Pons (tissue), 1 donor: ENCODE results near the gene TMC3.
"Not testable (repeated sequence)": the region's sequence is repeated elsewhere in the genome, so short reads cannot be mapped to it uniquely, and the experiment has no call there.

Experiments used
- DNase-seq: peaks from one replicate; pipeline ENCODE4 v3.0.0-alpha.2; 2016; ENCODE audit warnings: low spot score

The TMC3 gene

GRCh38 chr15:81384891-81385720 is 11.1 kb upstream of the TMC3 start:
- DNase-seq: no peak

GRCh38 chr15:81381720-81382119 is 7.7 kb upstream of the TMC3 start:
- no peak for DNase-seq

GRCh38 chr15:81380668-81381067 is 6.7 kb upstream of the TMC3 start:
- no peak for DNase-seq

GRCh38 chr15:81380203-81380602 is 6.2 kb upstream of the TMC3 start:
- no peak for DNase-seq

GRCh38 chr15:81379269-81379668 is 5.3 kb upstream of the TMC3 start:
- no peak for DNase-seq

- no peak for DNase-seq
These were observed 4.4 kb upstream of the TMC3 start for GRCh38 chr15:81378443-81378842.

GRCh38 chr15:81377871-81378270 is 3.9 kb upstream of the TMC3 start:
- no peak for DNase-seq

- no peak for DNase-seq
These were observed 2.2 kb upstream of the TMC3 start for GRCh38 chr15:81376231-81376630.

GRCh38 chr15:81375461-81375860 is 1.4 kb upstream of the TMC3 start:
- DNase-seq: no peak

GRCh38 chr15:81373176-81373575 is 837 bp downstream of the TMC3 start:
- no peak for DNase-seq

GRCh38 chr15:81372575-81372974 is 1.4 kb downstream of the TMC3 start:
- DNase-seq: no peak

- DNase-seq: no peak
These were observed 10.1 kb downstream of the TMC3 start for GRCh38 chr15:81363718-81364500.

GRCh38 chr15:81363276-81363675 is 10.7 kb downstream of the TMC3 start:
- no peak for DNase-seq

GRCh38 chr15:81362790-81363189 is 11.2 kb downstream of the TMC3 start:
- no peak for DNase-seq

- DNase-seq: no peak
These were observed 12.1 kb downstream of the TMC3 start for GRCh38 chr15:81361891-81362290.

GRCh38 chr15:81360491-81360890 is 13.5 kb downstream of the TMC3 start:
- DNase-seq: no peak

- DNase-seq: no peak
These were observed 15.8 kb downstream of the TMC3 start for GRCh38 chr15:81358248-81358647.

- DNase-seq: no peak
These were observed 16.8 kb downstream of the TMC3 start for GRCh38 chr15:81357180-81357686.

- DNase-seq: no peak
These were observed 17.8 kb downstream of the TMC3 start for GRCh38 chr15:81356252-81356651.

GRCh38 chr15:81351651-81352050 is 22.4 kb downstream of the TMC3 start:
- DNase-seq: no peak

- DNase-seq: no peak
These were observed 24.7 kb downstream of the TMC3 start for GRCh38 chr15:81349271-81349670.

GRCh38 chr15:81348691-81349090 is 25.3 kb downstream of the TMC3 start:
- DNase-seq: not testable (repeated sequence)

GRCh38 chr15:81347910-81348309 is 26.1 kb downstream of the TMC3 start:
- no peak for DNase-seq
